GM18526 (cell line): ENCODE results near the gene HEATR9.

Experiments used
- POLR2A ChIP-seq: IDR thresholded peaks from 3 replicates; pipeline ENCODE4 v1.6.1; 2011; ENCODE audit not compliant: insufficient read length; ENCODE audit errors: extremely low read depth

Gene HEATR9

DNA sequence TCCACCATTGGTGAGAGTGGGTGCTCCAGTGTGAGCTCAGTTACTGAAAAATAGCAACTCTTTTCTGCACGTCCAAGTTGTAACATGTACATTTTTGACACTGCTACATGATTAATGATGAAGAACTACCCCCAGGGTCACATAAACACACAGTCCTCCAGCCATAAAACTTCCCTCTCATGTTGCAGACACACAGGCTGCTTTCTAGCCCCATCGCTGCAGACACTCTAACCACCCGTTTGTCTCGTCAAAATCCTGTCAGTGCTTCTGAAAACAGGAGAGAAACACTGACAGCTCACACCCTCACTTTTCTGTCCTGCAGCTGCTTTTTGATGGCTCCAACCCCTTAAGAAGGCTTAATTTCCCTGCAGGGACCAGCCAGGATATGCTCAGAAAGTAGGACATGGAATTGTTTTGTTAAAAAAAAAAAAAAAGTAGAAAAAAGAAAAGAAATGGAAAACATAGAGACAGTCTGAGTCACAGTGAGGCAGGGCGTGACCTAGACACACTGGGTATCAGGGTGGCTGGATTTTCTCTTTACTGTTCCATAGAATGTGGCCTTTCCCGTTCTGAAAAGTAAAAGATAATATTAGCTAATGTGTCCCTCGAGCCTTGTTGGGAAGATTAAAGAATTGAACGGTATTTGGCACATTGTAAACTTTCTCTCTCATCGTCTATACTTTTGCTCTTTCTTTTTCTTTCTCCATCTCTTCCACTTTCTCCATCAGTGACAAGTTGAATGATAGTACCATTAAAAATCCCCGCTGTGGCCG is 32.2 kb upstream of the HEATR9 start:
- no peak for TF ChIP-seq POLR2A

DNA sequence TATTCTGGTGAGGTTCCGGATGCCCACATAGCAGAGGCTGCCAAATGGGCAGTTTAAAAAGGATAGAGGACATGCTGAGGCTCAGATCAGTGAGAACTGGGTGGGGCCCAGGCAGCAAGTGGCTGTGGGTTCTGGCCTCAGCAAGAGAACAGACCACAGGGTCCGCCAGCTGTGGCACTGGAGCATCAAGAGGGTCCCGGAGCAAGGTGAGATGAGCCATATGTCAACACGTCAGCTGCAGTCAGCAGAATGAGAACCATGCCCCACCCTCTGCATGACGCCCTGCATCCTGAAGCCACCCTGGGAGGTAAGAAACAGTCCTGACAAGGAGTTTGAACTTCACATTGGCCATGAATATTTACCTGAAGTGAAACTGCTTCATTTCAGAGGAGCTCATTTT is 31.6 kb upstream of the HEATR9 start:
- no peak for TF ChIP-seq POLR2A

DNA sequence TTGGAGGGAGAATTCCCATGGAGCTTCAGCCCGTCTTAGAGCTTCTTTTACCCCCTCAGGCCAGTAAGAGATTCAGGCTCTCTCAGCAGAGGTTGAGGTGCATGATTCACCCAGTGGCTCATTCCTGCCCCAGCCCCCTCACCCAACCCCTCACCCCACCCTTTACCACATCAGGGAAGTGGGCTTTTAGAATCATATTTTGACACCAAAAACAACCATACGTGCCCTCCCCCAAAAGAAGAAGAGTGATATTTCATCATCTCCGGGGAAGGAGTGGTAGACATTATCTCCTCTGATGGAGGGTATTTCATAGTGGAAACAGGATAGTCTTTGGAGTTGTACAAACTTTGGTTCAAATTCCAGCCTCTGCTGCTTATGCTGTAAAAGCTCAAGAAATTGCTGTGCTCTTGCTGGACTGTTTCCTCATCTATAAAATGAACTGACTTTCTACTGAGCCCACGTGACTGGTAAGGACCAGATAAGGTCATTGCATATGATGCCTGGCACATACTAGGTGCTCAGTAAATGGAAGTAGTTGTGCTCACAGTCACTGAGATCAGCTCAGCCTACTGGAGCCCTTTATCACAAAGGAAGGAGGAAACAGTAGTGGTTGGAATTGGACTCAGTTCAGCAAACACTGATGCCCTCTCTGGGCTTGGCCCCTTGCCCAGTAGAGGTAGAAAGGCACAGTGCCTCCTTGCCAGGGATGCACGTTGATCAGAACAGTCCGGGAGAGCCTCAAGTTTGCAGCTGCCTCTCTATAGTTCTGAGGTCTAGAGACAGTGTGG is 29.8 kb upstream of the HEATR9 start:
- no peak for TF ChIP-seq POLR2A

DNA sequence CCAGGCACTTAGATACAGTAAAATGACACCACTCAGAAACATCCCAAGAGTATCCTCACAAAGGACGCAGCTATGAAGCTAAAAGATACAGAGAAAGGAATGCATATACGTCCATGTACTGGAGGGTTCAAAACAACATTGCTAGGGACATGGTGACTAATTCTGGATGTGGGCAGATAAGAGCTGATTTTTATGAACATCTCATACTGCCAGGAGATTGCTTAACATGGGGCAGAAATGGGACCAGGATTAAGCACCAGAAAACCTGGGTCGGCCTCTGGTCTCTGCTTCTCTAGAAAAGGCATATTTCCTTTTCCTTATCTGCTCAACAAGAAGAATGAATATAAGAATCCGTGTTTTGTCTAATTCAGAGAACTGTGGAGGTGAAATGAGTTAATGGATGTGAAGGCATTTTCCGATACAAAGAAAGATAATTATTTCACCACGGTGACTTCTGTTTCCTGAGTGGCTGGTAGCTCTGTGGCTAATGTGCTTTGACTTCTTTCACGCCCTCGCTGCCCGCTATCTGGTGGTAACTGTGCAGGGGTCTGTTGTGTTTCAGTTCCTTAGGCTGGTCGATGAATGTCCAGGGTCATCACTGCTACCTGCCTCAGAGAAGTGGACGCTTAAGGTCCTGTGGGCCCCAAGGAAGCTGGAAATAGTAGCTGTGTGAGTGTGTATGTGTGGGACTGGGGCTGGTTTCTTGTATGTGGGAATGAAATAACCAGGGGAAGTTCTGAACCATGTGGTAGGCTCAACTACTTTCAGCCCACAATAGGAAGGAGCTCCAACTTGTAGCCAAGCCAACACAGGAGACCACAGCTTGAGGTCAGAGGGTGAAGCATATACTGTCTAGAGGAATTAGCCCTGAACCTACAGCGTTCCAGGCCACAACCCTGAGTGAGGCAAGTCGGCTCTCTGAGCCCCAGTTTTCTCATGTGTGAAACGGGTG is 27.2 kb upstream of the HEATR9 start:
- no peak for TF ChIP-seq POLR2A

DNA sequence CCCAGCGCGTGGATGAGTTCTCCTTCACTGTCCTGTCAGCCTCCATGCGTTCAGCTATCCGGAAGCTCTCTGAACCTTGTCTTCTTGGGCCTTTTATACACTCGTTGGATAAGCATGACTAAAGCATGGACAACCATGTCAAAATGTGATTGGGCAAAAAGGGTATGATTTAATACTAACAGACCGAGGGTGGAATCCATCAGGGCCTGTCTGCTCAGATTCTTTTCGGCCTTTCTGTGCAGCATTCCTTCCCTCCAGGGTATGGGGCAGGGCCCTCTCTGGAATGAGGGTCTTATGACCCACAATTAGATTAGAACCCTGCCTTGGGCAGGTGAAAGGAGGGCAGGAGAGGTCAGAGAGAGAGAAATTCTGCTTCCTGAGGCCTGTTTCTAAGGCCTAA is 25.5 kb upstream of the HEATR9 start:
- TF ChIP-seq POLR2A, result no peak

DNA sequence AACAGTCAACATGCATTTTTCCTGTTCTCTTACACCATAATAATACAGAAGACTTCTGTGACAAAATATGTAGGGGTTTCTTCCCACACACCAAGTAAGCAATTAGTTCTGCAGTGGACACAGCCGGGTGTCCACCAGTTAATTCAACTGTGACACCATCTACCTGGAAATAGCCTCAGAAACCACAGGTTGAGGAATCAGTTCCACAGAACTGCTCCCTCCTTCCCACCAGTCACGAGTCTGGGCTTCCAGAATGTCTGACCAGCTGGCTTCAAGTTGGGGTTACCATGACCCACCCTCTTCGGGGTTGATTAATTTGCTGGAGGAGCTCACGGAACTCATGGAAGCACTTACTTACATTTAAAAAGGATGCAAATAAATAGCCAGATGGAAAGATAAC is 25.1 kb upstream of the HEATR9 start:
- no peak for TF ChIP-seq POLR2A

DNA sequence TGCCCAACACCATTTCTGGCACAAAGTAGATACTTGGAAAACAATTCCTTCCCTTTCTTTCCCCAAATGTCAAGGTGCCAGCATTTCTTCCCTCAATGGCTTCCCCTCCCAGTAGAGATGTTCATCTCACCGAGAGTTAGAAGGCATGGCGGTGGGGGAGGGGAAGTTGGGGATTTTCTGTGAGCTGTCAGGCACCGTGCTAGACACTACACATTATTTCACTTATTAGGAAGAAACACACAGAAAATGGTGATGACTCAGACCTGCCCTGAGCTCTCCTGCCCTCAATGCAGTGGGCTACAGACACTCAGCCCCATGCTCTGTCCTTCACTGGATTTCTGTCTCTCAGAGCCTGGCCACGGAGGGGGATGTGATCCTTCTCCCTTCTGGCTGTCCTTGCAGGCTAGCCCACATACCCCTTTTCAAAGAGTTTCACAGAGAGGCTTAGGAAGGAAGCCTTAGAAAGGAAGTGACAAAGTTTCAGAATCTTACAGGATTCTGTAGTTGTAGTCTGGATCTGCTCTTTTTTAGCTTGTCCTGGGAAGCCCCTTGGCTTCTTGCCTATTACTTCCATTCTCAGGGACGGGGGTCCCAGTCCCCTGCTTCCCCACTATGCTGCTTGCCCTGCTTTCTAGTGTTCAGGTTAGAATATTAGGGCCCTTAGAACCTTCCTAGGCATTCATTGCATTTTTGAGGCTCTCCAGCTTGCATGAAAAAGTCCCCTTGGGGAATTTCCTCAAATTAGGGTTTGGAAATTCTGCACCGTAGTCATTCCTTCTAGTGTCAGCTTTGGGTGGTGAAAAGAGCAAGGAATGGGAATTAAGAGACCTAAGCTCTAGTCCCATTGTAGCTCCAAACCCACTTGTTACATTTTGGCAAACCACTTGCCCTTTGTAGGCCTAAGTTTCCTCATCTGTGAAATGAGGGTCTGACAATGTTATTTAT is 23.7 kb upstream of the HEATR9 start:
- TF ChIP-seq POLR2A, result no peak

DNA sequence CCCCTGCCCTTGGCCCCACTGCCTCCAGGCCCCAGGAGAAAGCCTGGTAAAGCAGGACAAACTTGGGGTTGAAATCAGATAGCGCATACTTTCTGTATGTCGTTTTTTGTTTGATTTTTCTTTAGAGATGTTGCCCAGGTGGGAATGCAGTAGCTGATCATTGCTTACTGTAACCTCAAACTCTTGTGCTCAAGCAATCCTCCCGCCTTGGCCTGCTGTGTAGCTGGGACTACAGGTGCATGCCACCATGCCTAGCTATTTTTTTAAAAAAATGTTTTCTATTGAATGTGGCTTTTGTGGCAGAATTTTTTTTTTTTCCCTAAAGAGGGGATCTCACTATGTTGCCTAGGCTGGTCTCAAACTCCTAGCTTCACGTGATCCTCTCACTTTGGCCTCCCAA is 22.6 kb upstream of the HEATR9 start:
- TF ChIP-seq POLR2A, result no peak

DNA sequence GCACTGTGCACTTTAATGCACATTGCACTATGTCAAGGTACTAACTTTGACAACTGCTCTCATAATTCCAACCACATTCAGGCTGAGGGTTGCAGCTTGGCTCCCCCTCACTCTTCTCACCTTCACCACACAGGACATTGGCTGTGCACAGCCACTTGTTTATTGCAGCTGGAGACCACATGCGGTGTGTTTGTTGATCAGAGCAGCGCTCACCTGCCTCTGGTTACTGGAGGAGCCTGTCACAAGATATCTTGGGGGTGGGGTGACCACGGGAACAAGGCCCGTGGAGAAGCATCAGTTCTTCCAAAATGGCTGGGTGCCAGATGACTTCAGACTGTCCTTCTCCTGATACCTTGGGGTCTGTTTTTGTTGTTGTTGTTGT is 22.1 kb upstream of the HEATR9 start:
- TF ChIP-seq POLR2A, result no peak

DNA sequence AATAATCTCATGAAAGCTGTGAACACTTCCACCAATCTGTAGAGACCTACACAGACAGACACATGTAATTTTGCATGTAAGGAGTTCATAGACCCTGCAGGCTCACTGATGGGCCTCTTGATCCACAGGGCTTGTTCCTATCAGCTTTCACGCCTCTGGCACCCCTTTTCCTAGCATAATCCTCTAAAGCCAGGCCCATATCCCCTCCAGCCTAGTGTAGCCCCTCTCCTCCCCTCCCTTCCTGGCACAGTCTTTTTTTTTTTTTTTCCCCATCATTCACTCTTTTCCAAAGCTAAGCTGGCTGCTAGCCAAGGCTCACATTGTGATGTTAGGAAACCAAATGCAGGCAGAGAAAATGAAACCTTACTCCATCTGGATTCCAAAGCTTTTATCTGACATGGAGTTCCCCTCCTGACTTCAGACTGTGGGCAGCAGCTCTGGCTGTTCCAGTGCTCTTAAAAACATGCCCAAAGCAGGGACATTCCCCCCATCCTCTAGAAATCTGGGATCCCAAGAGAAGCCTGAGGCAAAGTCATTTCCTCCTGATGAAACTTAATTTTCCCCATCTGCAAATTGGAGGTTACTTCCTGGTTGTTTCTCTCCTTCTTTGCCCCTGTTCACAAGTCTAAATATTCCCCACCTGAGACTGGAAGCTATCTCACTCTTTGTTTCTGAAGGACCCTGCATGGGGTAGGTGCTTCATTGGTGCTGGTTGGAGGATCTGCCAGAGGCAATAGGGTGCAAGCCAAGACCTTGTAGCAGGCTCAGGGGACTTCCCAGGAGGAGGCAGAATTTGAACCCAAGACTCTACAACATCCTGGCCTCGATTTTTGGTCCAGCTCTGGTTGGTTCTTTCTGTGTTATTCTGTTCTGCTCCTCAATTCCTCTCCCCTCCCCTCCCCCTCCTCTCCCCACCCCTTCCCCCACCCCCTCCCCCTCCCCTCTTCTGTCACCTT is 21.4 kb upstream of the HEATR9 start:
- TF ChIP-seq POLR2A, result no peak

DNA sequence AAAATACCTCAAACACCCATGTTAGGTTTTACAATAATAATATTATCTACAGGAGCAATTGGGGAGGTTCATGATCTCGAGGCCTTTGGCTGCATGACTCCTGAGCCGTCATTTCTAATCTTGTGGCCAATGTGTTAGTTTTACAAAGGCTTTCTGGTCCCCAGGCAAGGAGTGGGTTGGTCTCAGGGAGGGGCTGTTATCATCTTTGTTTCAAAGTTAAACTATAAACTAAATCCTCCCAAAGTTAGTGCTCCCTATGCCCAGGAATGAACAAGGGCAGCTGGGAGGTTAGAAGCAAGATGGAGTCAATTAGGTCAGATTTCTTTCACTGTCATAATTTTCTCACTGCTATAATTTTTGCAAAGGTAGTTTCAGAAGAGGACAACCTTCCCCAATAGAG is 20.6 kb upstream of the HEATR9 start:
- TF ChIP-seq POLR2A, result no peak

DNA sequence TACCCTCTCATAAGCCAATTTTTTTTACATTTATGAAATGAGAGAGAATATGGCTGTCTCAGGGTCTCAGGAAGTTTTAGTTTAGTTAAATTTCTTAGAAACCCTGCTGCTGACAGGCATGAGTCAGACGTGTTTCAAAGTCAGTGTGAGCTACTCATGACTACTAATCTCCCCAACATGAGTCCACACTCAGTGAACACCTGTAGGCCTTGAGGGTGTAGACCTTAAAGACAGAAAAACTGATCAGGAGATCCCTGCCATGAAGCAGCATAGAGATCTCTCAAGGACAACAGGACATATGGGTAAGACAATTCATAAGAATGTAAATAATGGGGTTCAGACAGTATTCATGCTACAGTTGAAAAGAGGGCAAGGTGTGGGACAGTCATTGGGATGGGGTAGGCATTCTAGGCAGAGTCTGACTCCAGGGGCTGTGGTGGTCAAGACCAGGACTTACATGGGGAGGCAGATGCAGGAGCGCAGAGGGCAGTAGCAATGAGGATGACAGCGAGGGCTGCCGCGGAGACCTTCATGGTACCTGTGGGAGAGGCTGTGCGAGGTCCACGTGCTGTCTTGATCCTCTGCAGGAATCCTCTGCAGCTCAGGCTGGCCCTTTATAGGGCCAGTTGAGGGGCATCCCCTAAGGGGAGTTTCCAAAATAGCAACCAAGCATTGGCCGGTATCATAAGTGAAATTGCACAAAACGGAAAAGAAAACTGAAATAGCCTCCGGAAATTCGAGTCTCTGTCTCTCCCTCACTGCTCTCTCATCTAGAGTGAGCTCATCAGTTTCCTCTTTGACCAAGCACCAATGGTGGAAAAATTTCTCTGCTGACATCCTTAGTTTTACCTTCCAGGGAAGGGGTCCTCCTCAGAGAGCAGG is 11.3 kb upstream of the HEATR9 start, which contains the start of gene CCL5:
CCL5 (minus strand) TSS at position 588 of the 882 bp plus-strand sequence.
- peak; percentile 92 for TF ChIP-seq POLR2A
